ENCODE measurements around the gene OSM.

The OSM gene

GRCh38 chr22:30260682-30261081, 6.0 kb downstream of the OSM start:
- H3K4me3 ChIP-seq (ENCODE audit: low read depth in 1 of 2, low read length in 1 of 2), result no peak overlapping the region

GRCh38 chr22:30260276-30260675, 6.4 kb downstream of the OSM start:
- Histone ChIP-seq H3K4me1 (ENCODE audit: control insufficient read depth in 1 of 2, insufficient read depth in 1 of 2, low read depth in 1 of 2, low read length in 1 of 2) (peaks cover 71 to 78% of the 10 kb centered on the region in 2 experiments), H3K4me3 (ENCODE audit: low read depth in 1 of 2, low read length in 1 of 2) (no peak overlapping the region)

More at GRCh38 chr22:30260682-30261081, 6.0 kb downstream of the OSM start:
- Histone ChIP-seq H3K4me1 (ENCODE audit: control insufficient read depth in 1 of 2, insufficient read depth in 1 of 2, low read depth in 1 of 2, low read length in 1 of 2) (peaks cover 73 to 82% of the 10 kb centered on the region in 2 experiments), H3K27ac (peak overlapping the region; percentile 100), H3K9me3 (no peaks in the 10 kb centered on the region), H3K27me3 (no peaks in the 10 kb centered on the region), H3K36me3 (peaks cover 20% of the 10 kb centered on the region)
- no peak for TF ChIP-seq CTCF (IDR thresholded peaks at IDR 0.05)

GRCh38 chr22:30254314-30254713, 12.3 kb downstream of the OSM start:
- H3K27ac ChIP-seq, result no peak overlapping the region
- no peaks in the 10 kb centered on the region for H3K27me3 ChIP-seq
- no peaks in the 10 kb centered on the region for H3K36me3 ChIP-seq
- no peaks in the 10 kb centered on the region for H3K9me3 ChIP-seq
- TF ChIP-seq CTCF (IDR thresholded peaks at IDR 0.05), result no peak
- peaks cover 64 to 65% of the 10 kb centered on the region in 2 experiments for H3K4me1 ChIP-seq (ENCODE audit: control insufficient read depth in 1 of 2, insufficient read depth in 1 of 2, low read depth in 1 of 2, low read length in 1 of 2)
- no peak overlapping the region for H3K4me3 ChIP-seq (ENCODE audit: low read depth in 1 of 2, low read length in 1 of 2)

More at GRCh38 chr22:30260276-30260675, 6.4 kb downstream of the OSM start:
- Histone ChIP-seq H3K27ac (peak overlapping the region; percentile 100), H3K27me3 (no peaks in the 10 kb centered on the region), H3K9me3 (no peaks in the 10 kb centered on the region), H3K36me3 (peaks cover 20% of the 10 kb centered on the region)
- no peak for TF ChIP-seq CTCF (IDR thresholded peaks at IDR 0.05)

- H3K27ac ChIP-seq, result peak overlapping the region; percentile 83
- H3K4me3 ChIP-seq (ENCODE audit: low read depth in 1 of 2, low read length in 1 of 2), result peak overlapping the region in 1 of 2 experiments; percentile 36
- peaks cover 67% of the 10 kb centered on the region in 2 experiments for H3K4me1 ChIP-seq (ENCODE audit: control insufficient read depth in 1 of 2, insufficient read depth in 1 of 2, low read depth in 1 of 2, low read length in 1 of 2)
- H3K9me3 ChIP-seq, result no peaks in the 10 kb centered on the region
- no peaks in the 10 kb centered on the region for H3K36me3 ChIP-seq
- TF ChIP-seq CTCF (IDR thresholded peaks at IDR 0.05), result no peak
- H3K27me3 ChIP-seq, result peaks cover 4% of the 10 kb centered on the region
Measured at GRCh38 chr22:30253205-30253852, 13.3 kb downstream of the OSM start.

- Histone ChIP-seq H3K4me3 (ENCODE audit: low read depth in 1 of 2, low read length in 1 of 2) (peak overlapping the region in 1 of 2 experiments; percentile 36), H3K36me3 (no peaks in the 10 kb centered on the region), H3K9me3 (no peaks in the 10 kb centered on the region), H3K27ac (peak overlapping the region; percentile 83), H3K4me1 (ENCODE audit: control insufficient read depth in 1 of 2, insufficient read depth in 1 of 2, low read depth in 1 of 2, low read length in 1 of 2) (peaks cover 67 to 70% of the 10 kb centered on the region in 2 experiments), H3K27me3 (peaks cover 11% of the 10 kb centered on the region)
- TF ChIP-seq CTCF (IDR thresholded peaks at IDR 0.05), result no peak
Measured at GRCh38 chr22:30252411-30253204, 14.0 kb downstream of the OSM start.
